ACC112 (cell line): ENCODE results near the gene CCR8.

ENCODE experiments used
- H2AFZ ChIP-seq: fragments of 200-600 bp; sonication (generic); one replicate; pipeline ENCODE4 v1.6.0; 2017; ENCODE audit warnings: antibody characterized with exemption, low read length; ENCODE audit not compliant: unreplicated experiment
- H3K27ac ChIP-seq: fragments of 200-600 bp; sonication (generic); 2 replicates; pipeline ENCODE4 v1.5.1; 2014; ENCODE audit warnings: low read depth, mild to moderate bottlenecking, antibody characterized with exemption, low read length, moderate library complexity
- H3K27me3 ChIP-seq: fragments of 200-600 bp; sonication (generic); 2 replicates; pipeline ENCODE4 v1.6.1; 2014; ENCODE audit warnings: mild to moderate bottlenecking, antibody characterized with exemption, low read length, moderate library complexity, mixed read lengths; ENCODE audit not compliant: insufficient read depth
- H3K36me3 ChIP-seq: fragments of 200-600 bp; sonication (generic); 2 replicates; pipeline ENCODE4 v1.6.1; 2016; ENCODE audit warnings: mild to moderate bottlenecking, antibody characterized with exemption, low read length, moderate library complexity, mixed read lengths; ENCODE audit not compliant: insufficient read depth
- H3K4me1 ChIP-seq: fragments of 200-600 bp; sonication (generic); one replicate; pipeline ENCODE4 v1.6.1; 2016; ENCODE audit warnings: low read length, mixed read lengths; ENCODE audit not compliant: insufficient read depth, unreplicated experiment, control insufficient read depth
- H3K4me3 ChIP-seq: fragments of 200-600 bp; sonication (generic); 2 replicates; pipeline ENCODE4 v1.5.1; 2014; ENCODE audit warnings: mild to moderate bottlenecking, low read depth, low read length
- H3K79me2 ChIP-seq: fragments of 200-600 bp; sonication (generic); one replicate; pipeline ENCODE4 v1.6.0; 2016; ENCODE audit warnings: low read length; ENCODE audit not compliant: control insufficient read depth, unreplicated experiment, insufficient read depth

The CCR8 gene

GRCh38 chr3:39289107-39289506, 40.4 kb upstream of the CCR8 start:
- H3K36me3 ChIP-seq: no peaks in the 10 kb centered on the region
- H3K27me3 ChIP-seq: no peaks in the 10 kb centered on the region
- peaks cover 13% of the 10 kb centered on the region for H3K4me1 ChIP-seq
- H3K27ac ChIP-seq: no peak overlapping the region
- H3K4me3 ChIP-seq: no peak overlapping the region
- no peak overlapping the region for H2AFZ ChIP-seq
- no peaks in the 10 kb centered on the region for H3K79me2 ChIP-seq

DNA sequence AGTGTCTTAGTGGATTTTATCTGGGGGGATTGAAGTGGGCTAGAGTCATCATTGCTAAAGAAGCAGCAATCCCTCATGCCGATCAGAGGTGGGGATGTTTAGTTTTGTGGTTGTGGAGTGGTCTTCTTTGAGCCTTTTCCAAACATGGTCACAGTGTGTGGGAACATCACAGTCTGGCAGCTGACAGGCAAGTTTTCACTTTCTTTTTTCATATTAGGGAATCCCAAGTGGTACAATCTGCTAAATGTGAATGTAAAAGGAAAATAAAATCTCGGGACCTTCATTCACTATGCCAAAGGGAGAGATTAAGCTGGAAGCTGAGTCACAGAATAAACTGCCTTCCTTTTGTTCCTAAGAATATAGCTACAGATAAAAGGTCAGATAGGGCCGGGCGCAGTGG, 39.3 kb upstream of the CCR8 start:
- H3K27me3 ChIP-seq: no peaks in the 10 kb centered on the region
- H3K4me1 ChIP-seq: peaks cover 5% of the 10 kb centered on the region
- peak overlapping the region; percentile 80 for H2AFZ ChIP-seq
- H3K79me2 ChIP-seq: no peaks in the 10 kb centered on the region
- peak overlapping the region; percentile 31; the same call in 1 of the 2 replicates for H3K4me3 ChIP-seq
- H3K36me3 ChIP-seq: no peaks in the 10 kb centered on the region
- no peak overlapping the region for H3K27ac ChIP-seq

- H3K79me2 ChIP-seq: no peaks in the 10 kb centered on the region
- no peak overlapping the region for H3K4me3 ChIP-seq
- no peaks in the 10 kb centered on the region for H3K27me3 ChIP-seq
- H3K27ac ChIP-seq: no peak overlapping the region
- H2AFZ ChIP-seq: no peak overlapping the region
- H3K36me3 ChIP-seq: no peaks in the 10 kb centered on the region
- peaks cover 5% of the 10 kb centered on the region for H3K4me1 ChIP-seq
Measured at GRCh38 chr3:39291903-39292329, 37.6 kb upstream of the CCR8 start.

GRCh38 chr3:39292961-39293360, 36.5 kb upstream of the CCR8 start:
- no peak overlapping the region for H3K4me3 ChIP-seq
- no peaks in the 10 kb centered on the region for H3K27me3 ChIP-seq
- H3K27ac ChIP-seq: no peak overlapping the region
- H3K79me2 ChIP-seq: no peaks in the 10 kb centered on the region
- H3K4me1 ChIP-seq: peaks cover 5% of the 10 kb centered on the region
- H3K36me3 ChIP-seq: no peaks in the 10 kb centered on the region
- no peak overlapping the region for H2AFZ ChIP-seq

DNA sequence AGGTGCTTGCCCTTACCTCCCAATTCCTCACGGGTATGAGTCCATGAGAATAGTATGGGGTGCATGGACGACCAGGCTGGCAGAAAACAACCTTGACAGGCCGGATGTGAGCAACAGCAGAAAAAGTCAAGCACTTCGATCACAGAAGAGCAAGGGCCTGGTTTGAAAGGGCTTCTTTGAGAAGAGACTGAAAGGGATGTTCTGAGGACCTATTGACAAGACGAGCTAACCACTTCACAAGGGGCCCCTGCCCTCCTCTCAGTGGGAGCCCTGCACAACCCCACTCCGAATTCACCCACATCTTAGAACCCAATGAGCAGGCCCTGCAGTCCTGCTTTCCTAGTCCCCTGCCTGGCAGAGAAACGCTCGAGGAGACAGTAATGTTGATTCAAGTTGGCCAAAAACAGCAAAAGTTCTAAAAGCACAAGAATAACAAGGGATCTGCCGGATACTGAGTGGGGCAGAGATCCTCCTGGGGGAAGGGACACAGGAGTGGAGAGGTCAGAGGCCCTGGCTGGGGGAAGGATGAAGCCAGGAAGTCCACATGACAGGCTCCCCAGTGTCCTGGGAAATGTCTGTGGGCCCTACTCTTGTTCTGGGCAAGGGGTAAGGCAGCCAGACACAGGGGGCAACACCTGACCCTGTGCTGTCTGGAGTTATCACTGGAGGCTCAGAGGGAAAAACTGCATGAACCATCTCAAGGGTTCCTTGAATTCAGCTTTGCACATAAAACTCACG, 34.9 kb upstream of the CCR8 start:
- Histone ChIP-seq H3K4me1 (peaks cover 5% of the 10 kb centered on the region), H3K36me3 (no peaks in the 10 kb centered on the region), H3K79me2 (no peaks in the 10 kb centered on the region), H3K4me3 (no peak overlapping the region), H2AFZ (no peak overlapping the region), H3K27ac (no peak overlapping the region), H3K27me3 (peaks cover 2% of the 10 kb centered on the region; the same call in 1 of the 2 replicates)

- Histone ChIP-seq H3K79me2 (no peaks in the 10 kb centered on the region), H3K36me3 (no peaks in the 10 kb centered on the region), H2AFZ (no peak overlapping the region), H3K27me3 (peaks cover 8% of the 10 kb centered on the region; the same call in 1 of the 2 replicates), H3K4me1 (peaks cover under 1% of the 10 kb centered on the region), H3K4me3 (no peak overlapping the region), H3K27ac (no peak overlapping the region)
Measured at GRCh38 chr3:39295184-39295775, 34.2 kb upstream of the CCR8 start.

DNA sequence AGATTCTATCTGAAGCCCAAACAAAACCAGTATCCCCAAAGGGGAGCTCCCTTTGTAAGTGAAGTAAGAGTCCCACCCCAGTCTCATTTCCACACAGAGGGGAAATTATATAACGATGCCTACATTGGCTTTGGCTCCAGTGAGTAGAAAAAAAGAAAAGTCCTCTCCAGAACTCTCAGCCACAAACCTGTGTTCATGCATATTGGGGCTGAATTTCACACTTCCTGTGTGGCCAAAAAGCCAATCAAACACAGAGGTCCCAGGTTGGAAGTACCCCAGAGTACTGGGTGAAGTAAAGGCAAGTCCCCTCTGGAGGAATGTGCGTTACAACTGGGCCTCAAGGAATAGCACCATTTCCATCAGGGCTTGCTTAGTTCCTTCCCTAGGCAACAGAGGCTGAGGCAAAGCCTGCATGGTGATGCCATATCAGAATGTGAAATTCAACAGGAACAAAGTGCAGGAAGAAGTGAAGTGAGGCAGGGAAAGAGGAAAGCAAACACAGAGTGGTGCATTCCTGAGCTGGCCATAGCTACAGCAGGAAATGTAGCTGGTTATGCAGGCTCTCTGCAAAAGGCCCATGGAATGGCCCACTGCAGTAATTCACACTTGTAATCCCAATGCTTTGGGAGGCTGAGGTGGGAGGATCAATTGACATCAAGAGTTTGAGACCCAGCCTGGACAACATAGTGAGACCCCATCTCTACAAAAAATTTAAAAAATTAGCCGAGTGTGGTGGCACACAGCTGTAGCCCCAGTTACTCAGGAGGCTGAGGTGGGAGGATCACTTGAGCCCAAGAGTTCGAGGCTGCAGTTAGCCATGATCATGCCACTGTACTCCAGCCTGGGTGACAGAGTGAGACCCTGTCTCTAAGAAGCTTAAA, 33.1 kb upstream of the CCR8 start:
- H3K27me3 ChIP-seq: peaks cover 8% of the 10 kb centered on the region; the same call in 1 of the 2 replicates
- H3K79me2 ChIP-seq: no peaks in the 10 kb centered on the region
- no peak overlapping the region for H3K27ac ChIP-seq
- no peak overlapping the region for H3K4me3 ChIP-seq
- H3K4me1 ChIP-seq: no peaks in the 10 kb centered on the region
- no peaks in the 10 kb centered on the region for H3K36me3 ChIP-seq
- H2AFZ ChIP-seq: no peak overlapping the region

GRCh38 chr3:39299279-39299678, 30.2 kb upstream of the CCR8 start:
- no peaks in the 10 kb centered on the region for H3K36me3 ChIP-seq
- no peak overlapping the region for H3K27ac ChIP-seq
- H3K79me2 ChIP-seq: no peaks in the 10 kb centered on the region
- peaks cover 25% of the 10 kb centered on the region; the same call in 1 of the 2 replicates for H3K27me3 ChIP-seq
- H3K4me3 ChIP-seq: no peak overlapping the region
- no peak overlapping the region for H2AFZ ChIP-seq
- no peaks in the 10 kb centered on the region for H3K4me1 ChIP-seq

- Histone ChIP-seq H3K4me3 (no peak overlapping the region), H3K36me3 (no peaks in the 10 kb centered on the region), H3K4me1 (no peaks in the 10 kb centered on the region), H2AFZ (no peak overlapping the region), H3K79me2 (no peaks in the 10 kb centered on the region), H3K27ac (no peak overlapping the region), H3K27me3 (peaks cover 43% of the 10 kb centered on the region)
Measured at GRCh38 chr3:39302178-39302577, 27.3 kb upstream of the CCR8 start.

- no peaks in the 10 kb centered on the region for H3K4me1 ChIP-seq
- H3K79me2 ChIP-seq: no peaks in the 10 kb centered on the region
- no peaks in the 10 kb centered on the region for H3K36me3 ChIP-seq
- H3K27ac ChIP-seq: no peak overlapping the region
- no peak overlapping the region for H3K4me3 ChIP-seq
- no peak overlapping the region for H2AFZ ChIP-seq
- no peaks in the 10 kb centered on the region for H3K27me3 ChIP-seq
Measured at GRCh38 chr3:39313289-39313688, 16.2 kb upstream of the CCR8 start.
